Upper lobe of left lung (tissue), 4 donors: ENCODE measurements around the gene CLDN10.

ENCODE experiments used
- CTCF ChIP-seq, 6 experiments: fragments of 450-650 bp in 4 of 6; fragments of 200-600 bp in 2 of 6; sonication (generic) in 2 of 6; IDR thresholded peaks; one replicate each; pipeline ENCODE4 v1.5.1; 2016 to 2019; ENCODE audit warnings: antibody characterized with exemption in 6 of 6
- EP300 ChIP-seq, 4 donors: sonication (generic); formaldehyde crosslinking; IDR thresholded peaks; one replicate each; pipeline ENCODE4 v1.5.1; 2017; ENCODE audit warnings: antibody characterized with exemption in 4 of 4, control low read depth in 2 of 4
- POLR2A ChIP-seq, 4 donors: fragments of 450-650 bp; IDR thresholded peaks; one replicate each; pipeline ENCODE4 v1.5.1; 2016 to 2017; ENCODE audit warnings: antibody characterized with exemption in 4 of 4, mild to moderate bottlenecking in 2 of 4
- POLR2AphosphoS5 ChIP-seq, 2 donors: sonication (generic); formaldehyde crosslinking; IDR thresholded peaks; one replicate each; pipeline ENCODE4 v1.5.1; 2017; ENCODE audit warnings: antibody characterized with exemption in 2 of 2

GRCh38 chr13:95570016-95570415 is 17.5 kb downstream of the CLDN10 start:
- TF ChIP-seq POLR2AphosphoS5 (IDR thresholded peaks at IDR 0.05) (no peak), POLR2A (IDR thresholded peaks at IDR 0.05) (no peak), CTCF (IDR thresholded peaks at IDR 0.05) (no peak), EP300 (IDR thresholded peaks at IDR 0.05) (no peak)
